H1 (cell line): ENCODE measurements around the gene RASGEF1B. TPM values are rescaled to one million over a fixed set of nuclear protein-coding genes. Genes with fewer than 3 reads are reported as not detected.

Experiments used
- CHD7 ChIP-seq: fragments of 300-600 bp; sonication (generic); IDR thresholded peaks from 2 replicates; pipeline ENCODE4 v1.7.1; 2012; ENCODE audit warnings: low read length, moderate library complexity, mild to moderate bottlenecking, inconsistent platforms; ENCODE audit not compliant: insufficient replicate concordance
- polyA plus RNA-seq, 7 experiments: library from polyadenylated mRNA; depleted of rRNA in 3 of 7; stranded (reverse) in 5 of 7; unstranded in 2 of 7; fragments of >200 nt in 5 of 7; fragments of 200-250 nt in 2 of 7; gene quantifications; 1 replicate in 5 of 7; 2 replicates in 1 of 7; 4 replicates in 1 of 7; pipeline versions ENCODE4 v1.2.1 to v1.2.3, GENCODE V29; 2011 to 2013; ENCODE audit warnings: missing spikeins in 2 of 7, mixed read lengths in 2 of 7
- total RNA-seq: library from RNA; stranded (reverse); fragmentation: NEBNext Ultra II Directional; extraction: Animal tissue kit (Norgen Biotek cat#: 25700); gene quantifications from 2 replicates; pipeline ENCODE4 v1.2.1, GENCODE V29; 2021

The RASGEF1B gene
- total and polyA plus RNA-seq, 2 of the 8 experiments (the other 6 are each of a cell fraction or from before 2014, with no cell fraction given), result 1.6 to 4.7 TPM

- no peak for TF ChIP-seq CHD7
Observed at GRCh38 chr4:81508411-81509185, 36.9 kb upstream of the RASGEF1B start (continued).
